Esophagus muscularis mucosa (tissue), 4 donors: ENCODE measurements around the gene MICAL3.

Experiments
- CTCF ChIP-seq, 3 experiments: fragments of 200-600 bp in 2 of 3; fragments of 450-650 bp in 1 of 3; sonication (generic) in 2 of 3; IDR thresholded peaks; one replicate each; pipeline ENCODE4 v1.5.1; 2017 to 2019; ENCODE audit warnings: antibody characterized with exemption in 3 of 3, mild to moderate bottlenecking in 2 of 3, moderate library complexity in 1 of 3
- EP300 ChIP-seq: sonication (generic); formaldehyde crosslinking; IDR thresholded peaks from one replicate; pipeline ENCODE4 v1.6.1; 2017; ENCODE audit warnings: antibody characterized with exemption
- POLR2A ChIP-seq: fragments of 450-650 bp; IDR thresholded peaks from one replicate; pipeline ENCODE4 v1.6.1; 2017; ENCODE audit warnings: antibody characterized with exemption, moderate library complexity, mild to moderate bottlenecking, low read depth

GRCh38 chr22:17952273-17952801 lies 72.0 kb downstream of the MICAL3 start:
- TF ChIP-seq CTCF (IDR thresholded peaks at IDR 0.05) (no peak), EP300 (no peak), POLR2A (no peak)
